GM18508 (cell line): ENCODE results near the gene CFP.
"Not testable (repeated sequence)": the region's sequence is repeated elsewhere in the genome, so short reads cannot be mapped to it uniquely, and the experiment has no call there.

Source experiments
- ATAC-seq: cut with Tn5 transposase; IDR thresholded peaks from one replicate; pipeline ENCODE4 v1.9.1; 2021; ENCODE audit warnings: moderate number of reproducible peaks; ENCODE audit not compliant: insufficient read depth, unreplicated experiment

CFP gene

GRCh38 chrX:47608130-47608810 lies 21.5 kb downstream of the CFP start:
- ATAC-seq: no peak

DNA sequence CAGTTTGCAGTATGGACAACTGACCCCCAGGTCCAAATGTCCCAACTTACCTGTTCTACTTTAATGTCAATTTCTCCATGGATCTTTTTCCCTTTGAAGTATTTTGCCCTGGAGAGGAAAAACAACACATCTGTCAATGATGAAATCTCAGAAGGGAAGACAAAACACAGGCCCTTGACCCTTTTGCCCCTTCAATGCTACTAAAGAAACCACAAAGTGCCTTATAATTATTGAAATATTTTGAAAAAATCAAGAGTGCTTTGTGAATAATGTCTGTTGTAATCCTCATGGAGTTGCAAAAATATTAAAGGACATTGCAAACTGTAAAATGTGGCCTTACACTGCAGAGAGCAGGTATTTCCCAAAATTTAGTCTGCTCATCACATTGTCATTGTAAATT lies 22.6 kb downstream of the CFP start:
- ATAC-seq: no peak

GRCh38 chrX:47605024-47605423 lies 24.7 kb downstream of the CFP start:
- no peak for ATAC-seq

- not testable (repeated sequence) for ATAC-seq
These were observed 26.6 kb downstream of the CFP start for GRCh38 chrX:47603125-47603524.

GRCh38 chrX:47597222-47597621 lies 32.5 kb downstream of the CFP start:
- no peak for ATAC-seq

DNA sequence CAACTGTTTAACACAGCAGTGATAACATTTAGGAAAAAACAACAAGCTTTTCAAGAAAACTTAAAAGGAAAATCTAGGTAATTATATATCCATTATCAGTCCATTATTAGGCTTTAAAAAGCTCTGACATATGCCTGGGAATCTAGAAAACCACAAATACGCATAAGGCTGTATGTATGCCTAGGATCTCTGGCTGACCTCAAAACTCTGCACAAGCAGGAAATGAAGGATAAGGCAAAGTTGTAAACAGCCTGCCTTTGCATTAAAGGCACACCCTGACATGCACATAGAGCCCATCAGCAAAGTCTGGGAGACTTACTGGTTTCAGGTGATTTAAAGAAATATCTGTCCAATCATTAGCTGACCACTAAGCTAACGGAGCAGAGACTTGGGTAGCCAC lies 33.5 kb downstream of the CFP start:
- no peak for ATAC-seq

- ATAC-seq: no peak
These were observed 33.9 kb downstream of the CFP start for GRCh38 chrX:47595716-47596251.

- no peak for ATAC-seq
These were observed 36.2 kb downstream of the CFP start for GRCh38 chrX:47593522-47593921.

- ATAC-seq: no peak
These were observed 38.7 kb downstream of the CFP start for GRCh38 chrX:47590984-47591383.

GRCh38 chrX:47587906-47588735 lies 41.6 kb downstream of the CFP start:
- no peak for ATAC-seq

DNA sequence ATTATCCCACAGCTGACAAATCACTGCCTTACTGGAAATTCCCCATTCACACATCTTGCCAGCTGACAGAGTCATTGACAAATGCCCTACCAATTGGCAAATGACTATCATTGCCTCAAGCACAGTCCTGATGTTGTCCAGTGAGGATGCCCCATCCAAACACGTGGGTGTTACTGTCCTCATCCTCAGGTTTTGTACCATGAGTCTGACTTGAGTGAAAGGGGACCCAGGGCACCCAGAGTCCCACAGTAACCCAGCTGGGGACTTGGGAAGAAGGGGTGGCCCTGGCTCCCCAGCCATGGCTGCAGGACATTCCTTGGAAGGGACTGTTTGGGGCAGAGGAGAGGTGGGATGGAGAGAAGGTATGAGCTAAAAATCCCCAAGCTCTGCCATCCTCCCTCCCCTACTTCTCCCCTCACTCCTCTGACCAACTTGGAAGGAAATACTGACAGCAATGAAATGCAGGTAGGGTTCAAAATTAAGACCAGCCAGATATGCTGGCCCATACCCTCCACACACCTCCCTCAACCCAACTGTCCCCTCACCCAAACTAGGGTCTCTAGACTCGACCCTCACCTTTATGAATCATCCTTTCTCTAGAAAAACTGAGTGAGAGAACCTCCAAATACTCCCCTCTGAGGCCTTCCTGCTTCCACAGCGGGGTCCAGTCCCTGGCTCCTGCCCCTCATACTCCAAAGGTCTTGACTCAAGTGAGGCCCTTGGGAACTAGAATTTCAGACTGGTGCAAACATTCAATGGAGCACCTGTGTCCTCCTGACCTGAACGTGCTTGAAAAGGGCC lies 42.4 kb downstream of the CFP start:
- no peak for ATAC-seq

- ATAC-seq: no peak
These were observed 43.5 kb downstream of the CFP start for GRCh38 chrX:47586043-47586787.

DNA sequence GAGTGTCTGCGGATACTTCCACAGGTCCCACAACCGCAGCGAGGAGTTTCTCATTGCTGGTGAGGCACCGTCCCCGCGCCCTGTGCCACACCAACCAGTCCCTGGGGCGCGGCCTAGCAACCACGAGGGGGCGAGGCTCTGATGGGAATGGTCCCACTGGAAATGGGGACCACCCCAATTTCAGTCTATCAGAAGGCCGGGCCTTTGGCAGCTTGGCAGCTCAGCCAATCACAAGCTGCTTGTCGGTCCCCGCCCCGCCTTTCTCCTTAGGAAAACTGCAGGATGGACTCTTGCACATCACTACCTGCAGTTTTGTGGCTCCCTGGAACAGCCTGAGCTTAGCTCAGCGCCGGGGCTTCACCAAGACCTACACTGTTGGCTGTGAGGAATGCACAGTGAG lies 44.5 kb downstream of the CFP start:
- ATAC-seq: no peak

DNA sequence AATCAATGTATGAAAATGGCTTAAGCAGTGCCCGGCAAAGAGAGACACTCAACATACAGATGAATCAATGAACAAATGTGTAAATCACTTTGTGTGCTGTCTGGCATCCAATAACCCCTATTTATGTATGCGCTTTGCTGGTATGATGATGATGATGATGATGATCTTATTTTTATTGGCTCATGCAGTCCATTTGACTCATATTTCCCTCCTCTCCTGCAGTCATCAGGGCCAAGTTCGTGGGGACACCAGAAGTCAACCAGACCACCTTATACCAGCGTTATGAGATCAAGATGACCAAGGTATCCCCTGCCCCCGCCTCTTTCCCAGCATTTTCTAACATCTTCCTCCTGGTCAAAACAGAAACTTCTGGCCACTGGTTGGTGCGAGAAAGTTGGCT lies 45.0 kb downstream of the CFP start:
- no peak for ATAC-seq

DNA sequence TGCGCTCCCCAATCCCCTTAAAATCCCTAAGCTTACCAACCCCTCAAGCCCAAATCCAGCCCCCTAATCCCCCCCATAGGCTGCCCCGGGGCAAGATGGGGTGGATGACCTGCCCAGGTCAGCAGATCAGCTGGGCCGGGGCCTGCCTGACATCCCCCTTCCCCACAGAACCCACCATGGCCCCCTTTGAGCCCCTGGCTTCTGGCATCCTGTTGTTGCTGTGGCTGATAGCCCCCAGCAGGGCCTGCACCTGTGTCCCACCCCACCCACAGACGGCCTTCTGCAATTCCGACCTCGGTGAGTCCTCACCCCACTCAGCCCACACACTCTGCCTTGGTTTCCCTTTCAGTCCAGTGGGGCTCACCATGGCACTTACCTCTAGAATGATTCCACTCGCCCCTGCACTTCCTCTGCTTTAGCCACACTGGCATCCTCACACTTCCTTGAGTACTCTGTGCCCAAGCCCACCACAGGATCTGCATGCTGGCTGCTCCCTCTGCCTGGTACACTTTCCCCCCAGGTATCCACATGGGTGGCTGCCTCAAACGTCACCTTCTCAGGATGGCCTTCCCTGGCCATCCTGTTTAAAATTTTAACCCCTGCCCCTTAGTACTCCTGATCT lies 46.4 kb downstream of the CFP start:
- ATAC-seq: no peak

DNA sequence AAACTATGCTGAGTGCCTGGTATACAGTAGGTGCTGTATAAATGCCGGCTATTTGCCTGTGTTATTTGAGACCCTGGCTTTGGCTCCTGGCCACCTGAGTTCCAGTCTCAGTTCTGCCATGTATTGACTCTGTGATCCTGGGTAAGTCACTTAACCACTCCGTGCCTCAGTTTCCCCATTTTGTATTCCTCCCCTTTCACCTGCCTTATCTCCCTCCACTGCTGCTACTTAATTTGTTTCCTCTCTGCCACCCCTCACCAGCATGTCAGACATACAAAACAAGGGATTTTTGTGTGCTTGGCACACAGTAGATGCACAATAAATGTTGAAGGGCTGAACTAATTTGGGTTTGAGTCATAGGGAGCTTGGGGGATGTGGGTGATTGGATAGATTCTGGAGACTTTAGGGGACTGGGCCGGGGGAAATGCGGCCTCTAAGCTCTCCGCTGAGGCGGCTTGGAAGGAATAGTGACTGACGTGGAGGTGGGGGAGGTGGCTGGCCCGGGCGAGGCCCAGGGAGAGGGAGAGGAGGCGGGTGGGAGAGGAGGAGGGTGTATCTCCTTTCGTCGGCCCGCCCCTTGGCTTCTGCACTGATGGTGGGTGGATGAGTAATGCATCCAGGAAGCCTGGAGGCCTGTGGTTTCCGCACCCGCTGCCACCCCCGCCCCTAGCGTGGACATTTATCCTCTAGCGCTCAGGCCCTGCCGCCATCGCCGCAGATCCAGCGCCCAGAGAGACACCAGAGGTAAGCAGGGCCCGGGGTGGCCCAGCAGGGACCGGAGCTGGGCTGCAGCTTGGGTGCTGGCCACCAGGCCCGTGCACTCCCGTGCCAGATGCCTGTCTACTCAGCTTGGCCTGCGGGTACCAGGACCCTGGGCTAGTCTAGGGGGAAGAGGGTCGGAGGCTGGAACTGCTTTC lies 47.7 kb downstream of the CFP start, which contains the start of gene TIMP1:
Gene TIMP1 (plus strand): TSS at position 706 of the 917 bp plus-strand sequence. CDS start 980 bp downstream, outside the sequence.
- ATAC-seq: no peak

- no peak for ATAC-seq
These were observed 50.2 kb downstream of the CFP start for GRCh38 chrX:47579537-47579936.

- ATAC-seq: no peak
These were observed 51.0 kb downstream of the CFP start for GRCh38 chrX:47578692-47579091.
